Thoracic aorta (tissue), 2 donors: ENCODE data around the gene CHFR. TPM values are rescaled to one million over a fixed set of nuclear protein-coding genes. Genes with fewer than 3 reads are reported as not detected.
"Not testable (repeated sequence)": the region's sequence is repeated elsewhere in the genome, so short reads cannot be mapped to it uniquely, and the experiment has no call there.

Experiments
- ATAC-seq: fragments of 150-250 bp; one replicate; pipeline ENCODE4 v1.8.0; 2017; ENCODE audit warnings: low read depth; ENCODE audit not compliant: insufficient number of reproducible peaks, low FRiP score
- DNase-seq: peaks from one replicate; pipeline ENCODE4 v3.0.0-alpha.2; 2020; ENCODE audit warnings: low spot score
- H3K27ac ChIP-seq, 2 donors: fragments of 200-600 bp; sonication (generic); 1 replicate in 1 of 2; 2 replicates in 1 of 2; pipeline ENCODE4 v1.5.1; 2016; ENCODE audit warnings: mild to moderate bottlenecking in 2 of 2, moderate library complexity in 2 of 2
- H3K27me3 ChIP-seq: fragments of 200-600 bp; sonication (generic); replicated peaks from 2 replicates; pipeline ENCODE4 v1.6.0; 2016; ENCODE audit warnings: mild to moderate bottlenecking; ENCODE audit not compliant: insufficient read depth
- H3K36me3 ChIP-seq: fragments of 200-600 bp; sonication (generic); one replicate; pipeline ENCODE4 v1.5.1; 2016
- H3K4me1 ChIP-seq, 2 donors: fragments of 200-600 bp; sonication (generic); 1 replicate in 1 of 2; 2 replicates in 1 of 2; pipeline versions ENCODE4 v1.5.1 to v1.6.0; 2016; ENCODE audit warnings: low read depth in 2 of 2, mild to moderate bottlenecking in 1 of 2; ENCODE audit not compliant: control insufficient read depth in 1 of 2
- H3K4me3 ChIP-seq: fragments of 200-600 bp; sonication (generic); 2 replicates; pipeline ENCODE4 v1.5.1; 2016; ENCODE audit warnings: mild to moderate bottlenecking
- H3K9me3 ChIP-seq: fragments of 200-600 bp; sonication (generic); 2 replicates; pipeline ENCODE4 v1.5.1; 2016
- total RNA-seq, 2 donors: library from RNA; depleted of rRNA; stranded (reverse); fragments of >200 nt; gene quantifications; one replicate each; pipeline versions ENCODE4 v1.1.0 to v1.2.3, GENCODE V29; 2016
- TF ChIP-seq, protein P1 (sequence below): fragments of 200-600 bp; sonication (generic); IDR thresholded peaks from one replicate; pipeline ENCODE4 v1.5.1; 2019; ENCODE audit warnings: antibody characterized with exemption

Gene CHFR, protein sequence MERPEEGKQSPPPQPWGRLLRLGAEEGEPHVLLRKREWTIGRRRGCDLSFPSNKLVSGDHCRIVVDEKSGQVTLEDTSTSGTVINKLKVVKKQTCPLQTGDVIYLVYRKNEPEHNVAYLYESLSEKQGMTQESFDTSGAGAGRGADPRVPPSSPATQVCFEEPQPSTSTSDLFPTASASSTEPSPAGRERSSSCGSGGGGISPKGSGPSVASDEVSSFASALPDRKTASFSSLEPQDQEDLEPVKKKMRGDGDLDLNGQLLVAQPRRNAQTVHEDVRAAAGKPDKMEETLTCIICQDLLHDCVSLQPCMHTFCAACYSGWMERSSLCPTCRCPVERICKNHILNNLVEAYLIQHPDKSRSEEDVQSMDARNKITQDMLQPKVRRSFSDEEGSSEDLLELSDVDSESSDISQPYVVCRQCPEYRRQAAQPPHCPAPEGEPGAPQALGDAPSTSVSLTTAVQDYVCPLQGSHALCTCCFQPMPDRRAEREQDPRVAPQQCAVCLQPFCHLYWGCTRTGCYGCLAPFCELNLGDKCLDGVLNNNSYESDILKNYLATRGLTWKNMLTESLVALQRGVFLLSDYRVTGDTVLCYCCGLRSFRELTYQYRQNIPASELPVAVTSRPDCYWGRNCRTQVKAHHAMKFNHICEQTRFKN
- total RNA-seq: 10 to 100 TPM; 72.3 to 75.6 TPM

DNA sequence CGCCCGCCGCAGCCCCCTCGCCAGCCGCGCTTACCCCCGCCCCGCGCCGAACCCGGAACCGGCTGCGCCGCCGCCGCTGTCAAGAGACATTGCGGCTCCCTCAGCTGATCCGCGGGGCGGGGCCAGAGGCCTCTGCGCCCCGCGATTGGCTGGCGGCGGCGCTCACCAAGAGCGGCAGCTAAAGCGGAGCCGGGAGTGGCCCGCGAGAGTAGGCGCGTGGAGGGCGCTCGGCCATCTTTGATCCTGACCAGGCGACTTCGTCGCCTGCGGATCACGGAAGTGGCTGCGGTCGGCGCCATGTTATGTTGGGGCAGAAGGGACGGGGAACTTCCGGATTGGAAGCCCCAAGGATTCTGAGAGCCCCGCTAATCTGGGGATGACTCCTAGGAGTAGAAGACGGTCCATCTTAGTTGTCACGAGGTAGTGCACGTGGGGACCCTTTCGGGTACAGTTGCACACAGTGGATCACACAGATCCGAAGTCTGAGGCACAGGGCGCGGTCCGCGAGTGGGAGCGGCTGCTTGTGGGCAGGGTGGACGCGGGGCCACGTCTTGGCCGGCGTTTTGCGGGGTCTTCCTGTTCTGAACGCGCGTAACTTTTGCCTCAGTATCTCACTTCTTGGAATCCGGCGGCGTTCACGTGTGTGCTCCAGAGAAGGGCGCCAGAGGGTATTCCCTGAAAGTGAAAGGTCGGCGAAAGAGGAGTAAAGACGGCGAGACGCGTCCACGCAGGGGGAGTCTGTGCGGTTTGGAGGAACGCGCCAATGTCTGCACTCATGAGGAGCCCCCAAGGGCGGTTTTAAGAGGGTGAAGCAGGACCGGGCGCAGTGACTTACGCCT lies at the start of gene CHFR:
CHFR (minus strand) TSS at position 93 of the 839 bp plus-strand sequence. CDS start 277 bp downstream, outside the sequence.
- peak within 1 kb of the TSS; percentile 96 to 98 for H3K27ac ChIP-seq
- no peaks in the 10 kb centered on the region for H3K36me3 ChIP-seq
- peak within 1 kb of the TSS; percentile 90 for H3K4me3 ChIP-seq
- TF ChIP-seq, protein P1, sequence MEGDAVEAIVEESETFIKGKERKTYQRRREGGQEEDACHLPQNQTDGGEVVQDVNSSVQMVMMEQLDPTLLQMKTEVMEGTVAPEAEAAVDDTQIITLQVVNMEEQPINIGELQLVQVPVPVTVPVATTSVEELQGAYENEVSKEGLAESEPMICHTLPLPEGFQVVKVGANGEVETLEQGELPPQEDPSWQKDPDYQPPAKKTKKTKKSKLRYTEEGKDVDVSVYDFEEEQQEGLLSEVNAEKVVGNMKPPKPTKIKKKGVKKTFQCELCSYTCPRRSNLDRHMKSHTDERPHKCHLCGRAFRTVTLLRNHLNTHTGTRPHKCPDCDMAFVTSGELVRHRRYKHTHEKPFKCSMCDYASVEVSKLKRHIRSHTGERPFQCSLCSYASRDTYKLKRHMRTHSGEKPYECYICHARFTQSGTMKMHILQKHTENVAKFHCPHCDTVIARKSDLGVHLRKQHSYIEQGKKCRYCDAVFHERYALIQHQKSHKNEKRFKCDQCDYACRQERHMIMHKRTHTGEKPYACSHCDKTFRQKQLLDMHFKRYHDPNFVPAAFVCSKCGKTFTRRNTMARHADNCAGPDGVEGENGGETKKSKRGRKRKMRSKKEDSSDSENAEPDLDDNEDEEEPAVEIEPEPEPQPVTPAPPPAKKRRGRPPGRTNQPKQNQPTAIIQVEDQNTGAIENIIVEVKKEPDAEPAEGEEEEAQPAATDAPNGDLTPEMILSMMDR: no peak
- peaks cover 3 to 14% of the 10 kb centered on the region in 2 donors for H3K4me1 ChIP-seq
- H3K27me3 ChIP-seq: no peaks in the 10 kb centered on the region
- DNase-seq: peak; percentile 87
- peak; percentile 97 for ATAC-seq
- H3K9me3 ChIP-seq: no peaks in the 10 kb centered on the region

DNA sequence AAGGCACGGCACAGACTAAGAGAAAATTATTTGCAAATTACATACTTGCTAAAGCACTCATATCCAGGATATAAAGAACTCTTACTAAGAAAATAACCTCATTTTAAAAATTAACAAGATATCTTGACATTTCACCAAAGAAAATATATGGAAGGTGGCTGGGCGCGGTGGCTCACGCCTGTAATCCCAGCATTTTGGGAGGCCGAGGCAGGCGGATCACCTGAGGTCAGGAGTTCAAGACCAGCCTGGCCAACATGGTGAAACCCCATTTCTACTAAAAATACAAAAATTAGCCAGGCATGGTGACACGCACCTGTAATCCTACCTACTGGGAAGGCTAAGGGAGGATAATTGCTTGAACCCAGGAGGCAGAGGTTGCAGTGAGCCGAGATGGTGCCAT lies 49.5 kb upstream of the CHFR start:
- H3K4me3 ChIP-seq, DNase-seq, H3K27ac ChIP-seq, H3K4me1 ChIP-seq, ATAC-seq, H3K27me3 ChIP-seq: not testable (repeated sequence)
- Histone ChIP-seq H3K36me3 (peaks cover 26% of the 10 kb centered on the region), H3K9me3 (peaks cover 70% of the 10 kb centered on the region)

DNA sequence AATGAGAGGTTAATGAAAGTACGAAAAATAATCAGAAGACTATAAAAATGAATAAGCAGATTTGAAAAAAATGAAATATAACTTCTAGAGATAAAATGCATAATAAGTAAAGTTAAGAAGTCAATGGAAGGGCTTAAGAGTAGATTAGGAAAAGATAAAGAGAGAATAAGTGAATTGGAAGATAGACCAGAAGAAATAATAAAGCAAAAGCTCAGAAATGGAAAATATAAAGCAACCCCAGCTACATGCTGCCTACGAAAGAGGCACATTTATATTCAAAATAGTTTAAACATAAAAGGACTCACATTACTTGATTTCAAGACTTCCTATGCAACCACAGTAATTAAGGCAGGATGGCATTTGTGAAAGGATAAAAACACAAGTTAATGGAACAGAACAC lies 48.8 kb upstream of the CHFR start:
- no peaks in the 10 kb centered on the region for H3K4me1 ChIP-seq
- no peak for DNase-seq
- ATAC-seq: no peak
- TF ChIP-seq, protein P1: no peak
- H3K4me3 ChIP-seq: no peak overlapping the region
- H3K27me3 ChIP-seq: no peaks in the 10 kb centered on the region
- H3K9me3 ChIP-seq: peaks cover 70% of the 10 kb centered on the region
- H3K27ac ChIP-seq: no peak overlapping the region
- H3K36me3 ChIP-seq: peaks cover 27% of the 10 kb centered on the region

DNA sequence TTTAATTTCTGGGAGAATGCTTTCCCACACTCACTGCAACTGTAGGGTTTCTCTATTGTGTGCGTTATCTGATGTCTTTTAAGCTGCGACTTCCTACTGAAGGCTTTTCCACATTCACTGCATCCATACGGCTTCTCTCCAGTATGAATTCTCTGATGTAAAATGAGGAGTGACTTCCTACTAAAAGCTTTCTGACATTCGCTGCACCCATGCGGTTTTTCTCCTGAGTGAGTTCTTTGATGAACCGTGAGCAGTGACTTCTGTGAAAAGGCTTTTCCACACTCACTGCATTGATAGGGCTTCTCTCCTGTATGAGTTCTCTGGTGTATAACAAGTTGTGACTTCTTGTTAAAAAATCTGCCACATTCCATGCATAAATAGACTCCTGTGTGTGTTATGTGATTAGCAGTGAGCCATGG lies 39.0 kb upstream of the CHFR start:
- no peak overlapping the region for H3K4me3 ChIP-seq
- TF ChIP-seq, protein P1: no peak
- no peaks in the 10 kb centered on the region for H3K4me1 ChIP-seq
- DNase-seq (no peak), ATAC-seq (no peak)
- H3K36me3 ChIP-seq: peaks cover 48% of the 10 kb centered on the region
- peaks cover 99% of the 10 kb centered on the region for H3K9me3 ChIP-seq
- no peak overlapping the region for H3K27ac ChIP-seq
- no peaks in the 10 kb centered on the region for H3K27me3 ChIP-seq

DNA sequence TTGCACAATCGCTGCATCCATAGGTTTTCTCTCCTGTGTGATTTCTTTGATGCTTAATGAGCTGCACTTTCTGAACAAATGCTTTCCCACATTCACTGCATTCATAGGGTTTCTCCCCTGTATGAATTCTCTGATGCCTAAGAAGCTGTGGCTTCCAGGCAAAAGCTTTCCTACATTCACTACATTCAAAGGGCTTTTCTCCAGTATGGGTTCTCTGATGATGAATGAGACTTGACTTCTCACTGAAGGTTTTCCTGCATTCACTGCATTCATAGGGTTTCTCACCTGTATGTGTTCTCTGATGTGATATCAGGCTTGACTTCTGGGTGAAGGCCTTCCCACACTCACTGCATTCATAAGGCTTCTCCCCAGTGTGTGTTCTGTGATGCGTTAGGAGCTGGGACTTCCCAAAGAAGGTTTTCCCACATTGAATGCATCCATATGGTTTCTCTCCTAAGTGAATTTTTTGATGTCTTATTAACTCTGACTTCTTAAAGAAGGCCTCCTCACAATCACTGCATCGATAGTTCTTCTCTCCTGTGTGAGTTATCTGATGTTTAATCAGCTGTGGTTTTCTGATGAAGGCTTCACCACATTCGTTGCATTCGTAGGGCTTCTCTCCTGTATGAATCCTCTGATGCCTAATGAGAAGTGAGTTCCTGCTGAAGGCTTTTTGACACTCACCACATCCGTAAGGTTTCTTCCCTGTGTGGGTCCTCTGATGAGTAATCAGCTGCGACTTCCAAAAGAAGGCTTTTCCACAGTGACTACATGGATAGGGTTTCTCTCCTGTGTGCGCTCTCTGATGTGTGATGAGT lies 38.4 kb upstream of the CHFR start:
- TF ChIP-seq, protein P1: no peak
- Histone ChIP-seq H3K27me3 (no peaks in the 10 kb centered on the region), H3K9me3 (peaks cover 99% of the 10 kb centered on the region), H3K4me3 (peak overlapping the region; percentile 0), H3K27ac (no peak overlapping the region), H3K4me1 (no peaks in the 10 kb centered on the region), H3K36me3 (peaks cover 41% of the 10 kb centered on the region)
- DNase-seq (no peak), ATAC-seq (no peak)
